OCI-LY3 (cell line): Measurements from ENCODE around the gene IFT27.

Experiments
- H2AFZ ChIP-seq: fragments of 200-600, 300-600 bp; shearing (Covaris generic); 2 replicates; pipeline ENCODE4 v1.6.0; 2014; ENCODE audit warnings: antibody characterized with exemption, low read depth, low read length
- H3K27ac ChIP-seq: fragments of 200-600, 300-600 bp; sonication (generic); 2 replicates; pipeline ENCODE4 v1.5.1; 2014; ENCODE audit warnings: mild to moderate bottlenecking, low read length, moderate library complexity, mixed read lengths
- H3K27me3 ChIP-seq: fragments of 200-600, 300-600 bp; sonication (generic); 2 replicates; pipeline ENCODE4 v1.6.1; 2014; ENCODE audit warnings: low read depth, low read length, mixed read lengths
- H3K36me3 ChIP-seq: fragments of 200-600, 300-600 bp; sonication (generic); replicated peaks from 2 replicates; pipeline ENCODE3; 2014; ENCODE audit warnings: low read depth, low read length, mixed read lengths
- H3K4me1 ChIP-seq: fragments of 300-600, 200-600 bp; sonication (generic); 2 replicates; pipeline ENCODE4 v1.6.1; 2014; ENCODE audit warnings: low read length, mixed read lengths
- H3K4me2 ChIP-seq: fragments of 200-600, 300-600 bp; sonication (generic); 2 replicates; pipeline ENCODE4 v1.6.1; 2014; ENCODE audit warnings: low read length, mixed read lengths
- H3K4me3 ChIP-seq: fragments of 300-600, 200-600 bp; sonication (generic); 2 replicates; pipeline ENCODE4 v1.5.1; 2014; ENCODE audit warnings: antibody characterized with exemption, mild to moderate bottlenecking, low read length, moderate library complexity
- H3K79me2 ChIP-seq: fragments of 300-600, 200-600 bp; shearing (Covaris generic); 2 replicates; pipeline ENCODE4 v1.6.1; 2014; ENCODE audit warnings: mild to moderate bottlenecking, low read length, mixed read lengths
- H3K9ac ChIP-seq: fragments of 300-600, 200-600 bp; shearing (Covaris generic); 2 replicates; pipeline ENCODE4 v1.6.0; 2014; ENCODE audit warnings: mild to moderate bottlenecking, low read length, moderate library complexity
- H3K9me3 ChIP-seq: fragments of 200-600, 300-600 bp; shearing (Covaris generic); 2 replicates; pipeline ENCODE4 v1.6.1; 2014; ENCODE audit warnings: low read length, mixed read lengths; ENCODE audit not compliant: insufficient read depth
- H4K20me1 ChIP-seq: fragments of 200-600, 300-600 bp; sonication (generic); 2 replicates; pipeline ENCODE4 v1.6.1; 2016; ENCODE audit warnings: low read length, mixed read lengths; ENCODE audit not compliant: insufficient read depth
- EZH2phosphoT487 ChIP-seq: fragments of 200-600 bp; shearing (Covaris generic); IDR thresholded peaks from 2 replicates; pipeline ENCODE4 v1.6.1; 2018; ENCODE audit warnings: antibody characterized with exemption, mixed run types, low read depth
- TF ChIP-seq, protein P1 (sequence below): fragments of 200-600, 300-600 bp; sonication (generic); IDR thresholded peaks from 2 replicates; pipeline ENCODE4 v1.5.1; 2014; ENCODE audit warnings: antibody characterized with exemption, low read length, low read depth

The IFT27 gene

GRCh38 chr22:36819112-36819511 is 43.2 kb upstream of the IFT27 start:
- no peaks in the 10 kb centered on the region for H3K9me3 ChIP-seq
- H3K4me2 ChIP-seq: no peak overlapping the region
- H2AFZ ChIP-seq: no peak overlapping the region
- H3K79me2 ChIP-seq: no peaks in the 10 kb centered on the region
- peaks cover 7% of the 10 kb centered on the region; the same call in 1 of the 2 replicates for H3K4me1 ChIP-seq
- peaks cover 28% of the 10 kb centered on the region for H3K27me3 ChIP-seq
- no peak overlapping the region for H3K9ac ChIP-seq
- no peak overlapping the region for H3K27ac ChIP-seq
- H3K4me3 ChIP-seq: no peak overlapping the region
- no peak for TF ChIP-seq EZH2phosphoT487
- TF ChIP-seq, protein P1, sequence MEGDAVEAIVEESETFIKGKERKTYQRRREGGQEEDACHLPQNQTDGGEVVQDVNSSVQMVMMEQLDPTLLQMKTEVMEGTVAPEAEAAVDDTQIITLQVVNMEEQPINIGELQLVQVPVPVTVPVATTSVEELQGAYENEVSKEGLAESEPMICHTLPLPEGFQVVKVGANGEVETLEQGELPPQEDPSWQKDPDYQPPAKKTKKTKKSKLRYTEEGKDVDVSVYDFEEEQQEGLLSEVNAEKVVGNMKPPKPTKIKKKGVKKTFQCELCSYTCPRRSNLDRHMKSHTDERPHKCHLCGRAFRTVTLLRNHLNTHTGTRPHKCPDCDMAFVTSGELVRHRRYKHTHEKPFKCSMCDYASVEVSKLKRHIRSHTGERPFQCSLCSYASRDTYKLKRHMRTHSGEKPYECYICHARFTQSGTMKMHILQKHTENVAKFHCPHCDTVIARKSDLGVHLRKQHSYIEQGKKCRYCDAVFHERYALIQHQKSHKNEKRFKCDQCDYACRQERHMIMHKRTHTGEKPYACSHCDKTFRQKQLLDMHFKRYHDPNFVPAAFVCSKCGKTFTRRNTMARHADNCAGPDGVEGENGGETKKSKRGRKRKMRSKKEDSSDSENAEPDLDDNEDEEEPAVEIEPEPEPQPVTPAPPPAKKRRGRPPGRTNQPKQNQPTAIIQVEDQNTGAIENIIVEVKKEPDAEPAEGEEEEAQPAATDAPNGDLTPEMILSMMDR: no peak
- no peaks in the 10 kb centered on the region for H4K20me1 ChIP-seq
- H3K36me3 ChIP-seq: no peaks in the 10 kb centered on the region

DNA sequence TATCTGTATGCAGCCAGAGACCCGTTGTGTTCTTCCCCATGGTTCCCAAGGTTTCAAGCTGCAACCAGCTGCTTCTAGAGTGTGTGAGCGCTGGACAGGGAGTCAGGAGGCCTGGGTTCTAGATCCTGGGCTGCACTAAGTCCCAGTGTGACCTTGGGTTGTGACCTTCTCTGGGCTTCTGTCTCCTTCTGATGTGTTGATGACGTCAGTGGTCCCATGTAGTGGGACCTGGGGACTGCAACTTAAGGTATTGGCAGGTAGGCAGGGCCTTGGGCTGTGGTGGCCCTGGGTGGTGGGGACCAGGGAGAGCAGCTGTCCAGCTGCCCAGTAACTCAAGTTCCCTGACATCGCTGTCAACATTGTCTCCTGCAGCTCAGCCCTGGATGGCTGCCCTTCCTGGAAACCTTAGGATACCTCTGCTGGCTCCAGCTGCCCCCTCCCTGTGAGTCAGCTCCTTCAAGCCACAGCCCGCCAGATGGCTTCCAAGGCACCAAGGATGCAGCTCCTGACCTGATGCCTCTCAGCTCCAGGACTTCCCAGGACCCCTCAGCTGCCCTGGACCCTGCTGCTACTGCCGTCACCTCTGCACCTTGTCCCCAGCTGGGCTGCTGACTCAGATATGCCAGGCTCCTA is 42.2 kb upstream of the IFT27 start:
- H3K9me3 ChIP-seq: no peaks in the 10 kb centered on the region
- no peak overlapping the region for H2AFZ ChIP-seq
- TF ChIP-seq, protein P1: no peak
- no peak for TF ChIP-seq EZH2phosphoT487
- H3K4me2 ChIP-seq: no peak overlapping the region
- H3K4me3 ChIP-seq: no peak overlapping the region
- no peaks in the 10 kb centered on the region for H3K79me2 ChIP-seq
- no peaks in the 10 kb centered on the region for H3K36me3 ChIP-seq
- H3K9ac ChIP-seq: no peak overlapping the region
- no peak overlapping the region for H3K27ac ChIP-seq
- H3K4me1 ChIP-seq: peaks cover 7% of the 10 kb centered on the region; the same call in 1 of the 2 replicates
- H3K27me3 ChIP-seq: peaks cover 35% of the 10 kb centered on the region
- H4K20me1 ChIP-seq: no peaks in the 10 kb centered on the region

- no peak overlapping the region for H3K9ac ChIP-seq
- no peak overlapping the region for H3K27ac ChIP-seq
- peaks cover 7% of the 10 kb centered on the region; the same call in 1 of the 2 replicates for H3K4me1 ChIP-seq
- no peaks in the 10 kb centered on the region for H3K9me3 ChIP-seq
- H3K4me3 ChIP-seq: no peak overlapping the region
- no peak overlapping the region for H2AFZ ChIP-seq
- H3K36me3 ChIP-seq: no peaks in the 10 kb centered on the region
- no peaks in the 10 kb centered on the region for H4K20me1 ChIP-seq
- H3K27me3 ChIP-seq: peaks cover 35% of the 10 kb centered on the region
- no peaks in the 10 kb centered on the region for H3K79me2 ChIP-seq
- H3K4me2 ChIP-seq: no peak overlapping the region
- TF ChIP-seq EZH2phosphoT487: no peak
- TF ChIP-seq, protein P1: no peak
Observed at GRCh38 chr22:36817525-36817848, 41.6 kb upstream of the IFT27 start.

- no peak within 1 kb of the TSS for H3K4me3 ChIP-seq
- no peak within 1 kb of the TSS for H2AFZ ChIP-seq
Observed at GRCh38 chr22:36816636-36817524, 41.0 kb upstream of the IFT27 start, which contains the start of gene PVALB. PVALB (minus strand) TSS chr22:36817035; CDS start chr22:36817005, 30 bp downstream.

More at GRCh38 chr22:36816636-36817524, 41.0 kb upstream of the IFT27 start, which contains the start of gene PVALB:
- Histone ChIP-seq H4K20me1 (no peaks in the 10 kb centered on the region), H3K27me3 (peaks cover 35% of the 10 kb centered on the region), H3K4me1 (peaks cover 7% of the 10 kb centered on the region; the same call in 1 of the 2 replicates), H3K9me3 (no peaks in the 10 kb centered on the region), H3K9ac (no peak within 1 kb of the TSS), H3K36me3 (no peaks in the 10 kb centered on the region), H3K27ac (no peak within 1 kb of the TSS), H3K79me2 (no peaks in the 10 kb centered on the region), H3K4me2 (no peak within 1 kb of the TSS)
- TF ChIP-seq, protein P1: no peak
- no peak for TF ChIP-seq EZH2phosphoT487
